Smooth muscle cell (in vitro differentiated cells): Measurements from ENCODE around the gene VWA5A. TPM values are rescaled to one million over a fixed set of nuclear protein-coding genes. Genes with fewer than 3 reads are reported as not detected.

Experiments
- DNase-seq: peaks from one replicate; lab custom pipeline; 2025; ENCODE audit not compliant: unreplicated experiment; lab: John Stamatoyannopoulos, UW
- H2AFZ ChIP-seq: fragments of 200-600 bp; sonication (generic); 2 replicates; pipeline ENCODE4 v1.6.0; 2016; ENCODE audit warnings: antibody characterized with exemption, low read depth, mild to moderate bottlenecking
- H3F3A ChIP-seq: fragments of 200-600 bp; sonication (generic); 2 replicates; pipeline ENCODE4 v1.6.0; 2017; ENCODE audit warnings: antibody characterized with exemption, low read depth
- H3K27ac ChIP-seq: fragments of 200-600 bp; sonication (generic); 2 replicates; pipeline ENCODE4 v1.5.1; 2016; ENCODE audit warnings: low read depth, mild to moderate bottlenecking
- H3K27me3 ChIP-seq: fragments of 200-600 bp; sonication (generic); 2 replicates; pipeline ENCODE4 v1.6.1; 2016; ENCODE audit warnings: low read depth, mild to moderate bottlenecking
- H3K36me3 ChIP-seq: fragments of 200-600 bp; sonication (generic); 2 replicates; pipeline ENCODE4 v1.5.1; 2016; ENCODE audit warnings: low read depth
- H3K4me1 ChIP-seq: fragments of 200-600 bp; sonication (generic); 2 replicates; pipeline ENCODE4 v1.5.1; 2016; ENCODE audit warnings: low read depth
- H3K4me2 ChIP-seq: fragments of 200-600 bp; sonication (generic); 2 replicates; pipeline ENCODE4 v1.6.0; 2016; ENCODE audit warnings: mild to moderate bottlenecking
- H3K4me3 ChIP-seq: fragments of 200-600 bp; sonication (generic); 2 replicates; pipeline ENCODE4 v1.5.1; 2016; ENCODE audit warnings: mild to moderate bottlenecking
- H3K79me2 ChIP-seq: fragments of 200-600 bp; sonication (generic); 2 replicates; pipeline ENCODE4 v1.6.0; 2016; ENCODE audit warnings: low read depth, mild to moderate bottlenecking
- H3K9ac ChIP-seq: fragments of 200-600 bp; sonication (generic); 2 replicates; pipeline ENCODE4 v1.6.0; 2016; ENCODE audit warnings: low read depth
- H3K9me3 ChIP-seq: fragments of 200-600 bp; sonication (generic); replicated peaks from 2 replicates; pipeline ENCODE4 v1.5.1; 2016; ENCODE audit warnings: low read depth
- H4K20me1 ChIP-seq: fragments of 200-600 bp; sonication (generic); 2 replicates; pipeline ENCODE4 v1.6.0; 2016; ENCODE audit warnings: low read depth
- WGBS: methylation state at CpG from one replicate; pipeline ENCODE4 v1.1.7; 2016; ENCODE audit warnings: low lambda C conversion rate; 5-methylcytosine and 5-hydroxymethylcytosine counted together
- polyA plus RNA-seq: library from polyadenylated mRNA; unstranded; fragments of >200 nt; fragmentation: Nextera tagmentation; extraction: Ambion mirVana; gene quantifications from 2 replicates; pipeline ENCODE4 v1.2.1, GENCODE V29; 2016
- total RNA-seq: library from RNA; depleted of rRNA; stranded (reverse); fragments of >200 nt; gene quantifications from 2 replicates; pipeline ENCODE4 v1.2.3, GENCODE V29; 2014
- TF ChIP-seq, protein P1 (sequence below): fragments of 200-600 bp; sonication (generic); IDR thresholded peaks from 2 replicates; pipeline ENCODE4 v1.5.1; 2017; ENCODE audit warnings: borderline replicate concordance, mild to moderate bottlenecking, antibody characterized with exemption; ENCODE audit not compliant: insufficient read depth, poor library complexity, severe bottlenecking

Gene VWA5A
- total and polyA plus RNA-seq, 2 experiments from 2014 or later = 11.5 to 12.3 TPM

DNA sequence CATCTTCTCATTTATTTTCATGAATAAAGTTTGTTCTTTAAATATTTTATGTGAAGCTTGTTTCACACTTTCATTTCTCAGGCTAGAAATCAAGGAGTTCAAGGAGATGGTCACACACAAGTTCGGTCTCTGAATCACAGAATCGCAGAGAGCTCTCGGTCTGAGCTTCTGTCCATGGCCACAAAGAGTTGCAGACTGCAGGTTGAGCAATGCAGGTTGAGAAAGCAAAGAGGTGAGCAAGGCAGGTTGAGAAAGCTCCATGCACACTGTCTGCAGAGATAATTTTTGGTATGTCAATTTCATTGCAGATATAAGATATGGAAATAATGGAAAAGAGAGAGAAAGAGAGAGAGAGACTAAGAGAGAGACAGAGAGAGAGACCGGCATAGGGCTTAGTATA is 32.9 kb upstream of the VWA5A start:
- no peaks in the 10 kb centered on the region for H4K20me1 ChIP-seq
- no peaks in the 10 kb centered on the region for H3K9me3 ChIP-seq
- no peak overlapping the region for H3K4me3 ChIP-seq
- no peak overlapping the region for H3K9ac ChIP-seq
- WGBS = 81% methylated on average over 4 of the region's 4 CpGs
- H3K27ac ChIP-seq = no peak overlapping the region
- H3K27me3 ChIP-seq = no peaks in the 10 kb centered on the region
- H3K4me2 ChIP-seq = no peak overlapping the region
- H2AFZ ChIP-seq = no peak overlapping the region
- H3K4me1 ChIP-seq = no peaks in the 10 kb centered on the region
- no peak for DNase-seq
- no peaks in the 10 kb centered on the region for H3K36me3 ChIP-seq
- H3F3A ChIP-seq = no peaks in the 10 kb centered on the region
- TF ChIP-seq, protein P1, sequence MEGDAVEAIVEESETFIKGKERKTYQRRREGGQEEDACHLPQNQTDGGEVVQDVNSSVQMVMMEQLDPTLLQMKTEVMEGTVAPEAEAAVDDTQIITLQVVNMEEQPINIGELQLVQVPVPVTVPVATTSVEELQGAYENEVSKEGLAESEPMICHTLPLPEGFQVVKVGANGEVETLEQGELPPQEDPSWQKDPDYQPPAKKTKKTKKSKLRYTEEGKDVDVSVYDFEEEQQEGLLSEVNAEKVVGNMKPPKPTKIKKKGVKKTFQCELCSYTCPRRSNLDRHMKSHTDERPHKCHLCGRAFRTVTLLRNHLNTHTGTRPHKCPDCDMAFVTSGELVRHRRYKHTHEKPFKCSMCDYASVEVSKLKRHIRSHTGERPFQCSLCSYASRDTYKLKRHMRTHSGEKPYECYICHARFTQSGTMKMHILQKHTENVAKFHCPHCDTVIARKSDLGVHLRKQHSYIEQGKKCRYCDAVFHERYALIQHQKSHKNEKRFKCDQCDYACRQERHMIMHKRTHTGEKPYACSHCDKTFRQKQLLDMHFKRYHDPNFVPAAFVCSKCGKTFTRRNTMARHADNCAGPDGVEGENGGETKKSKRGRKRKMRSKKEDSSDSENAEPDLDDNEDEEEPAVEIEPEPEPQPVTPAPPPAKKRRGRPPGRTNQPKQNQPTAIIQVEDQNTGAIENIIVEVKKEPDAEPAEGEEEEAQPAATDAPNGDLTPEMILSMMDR = no peak
- H3K79me2 ChIP-seq = no peaks in the 10 kb centered on the region

DNA sequence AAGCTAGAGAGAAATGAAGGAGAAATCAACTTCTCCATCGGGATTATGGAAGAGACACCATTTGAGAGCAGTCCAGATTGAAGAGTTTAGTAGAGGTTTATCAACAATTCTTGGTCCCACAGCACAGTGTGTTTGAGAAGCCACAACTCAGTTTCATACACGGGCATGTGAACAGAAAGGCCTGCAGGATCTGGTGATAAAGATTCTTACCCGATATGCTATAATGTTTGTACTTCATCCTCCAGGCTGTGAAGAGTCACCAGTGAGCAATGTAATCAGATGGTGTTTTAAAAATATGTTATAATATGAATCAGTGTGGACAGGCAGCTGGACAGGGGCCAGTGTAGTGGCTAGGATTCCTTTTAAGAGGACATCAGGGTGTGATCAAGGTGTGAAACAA is 29.7 kb upstream of the VWA5A start:
- no peak overlapping the region for H2AFZ ChIP-seq
- WGBS = 57% methylated on average over 3 of the region's 3 CpGs

DNA sequence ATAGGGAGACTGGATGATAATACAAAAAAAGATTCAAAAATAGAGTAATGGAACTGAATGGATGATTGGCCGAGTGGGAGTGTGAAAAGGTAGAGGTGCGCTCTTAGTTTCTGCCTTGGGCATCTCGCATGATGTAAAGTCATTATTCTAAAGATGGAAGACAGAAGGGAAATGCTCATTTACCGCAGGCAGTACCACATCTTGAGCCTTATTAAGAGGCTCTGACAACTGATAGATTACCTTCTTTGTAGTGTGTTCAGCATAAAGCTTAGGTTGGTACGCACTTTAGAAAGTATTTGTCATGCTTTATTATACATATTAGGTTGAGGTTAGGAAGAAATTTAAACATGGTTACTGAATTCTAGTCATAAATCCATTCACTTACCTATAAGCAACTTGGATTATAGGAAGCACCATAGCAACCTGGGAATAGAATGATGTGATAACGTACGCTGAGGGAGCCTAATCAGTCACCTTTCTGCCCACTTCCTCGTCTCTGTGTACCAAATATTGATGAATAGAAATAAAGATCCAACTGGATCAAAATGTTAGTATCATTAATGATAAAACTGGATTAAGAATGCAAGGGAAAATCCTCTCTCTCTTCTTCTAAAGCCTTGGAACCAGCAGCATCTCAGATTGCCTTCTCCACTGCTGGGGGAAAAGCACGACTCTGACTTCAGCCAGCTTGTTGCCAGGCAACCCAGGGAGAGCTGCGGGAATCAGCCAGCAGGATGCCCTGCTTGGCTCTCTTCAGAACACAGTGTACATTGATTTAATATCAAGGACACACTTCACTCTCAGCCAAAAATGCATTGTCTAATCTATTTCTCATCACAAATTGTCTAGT is 29.0 kb upstream of the VWA5A start:
- Histone ChIP-seq H3K79me2 (no peaks in the 10 kb centered on the region), H3K4me2 (no peak overlapping the region), H3K4me1 (no peaks in the 10 kb centered on the region), H3K9ac (no peak overlapping the region), H3K36me3 (no peaks in the 10 kb centered on the region), H3K4me3 (no peak overlapping the region), H3F3A (no peaks in the 10 kb centered on the region), H3K27ac (no peak overlapping the region), H3K27me3 (no peaks in the 10 kb centered on the region), H3K9me3 (no peaks in the 10 kb centered on the region), H4K20me1 (no peaks in the 10 kb centered on the region), H2AFZ (no peak overlapping the region)
- TF ChIP-seq, protein P1 = no peak
- 66% methylated on average over 10 of the region's 10 CpGs for WGBS
- no peak for DNase-seq

More for the DNA sequence above, 29.7 kb upstream of the VWA5A start:
- no peak for DNase-seq
- H3F3A ChIP-seq = no peaks in the 10 kb centered on the region
- no peaks in the 10 kb centered on the region for H4K20me1 ChIP-seq
- H3K4me2 ChIP-seq = no peak overlapping the region
- H3K4me1 ChIP-seq = no peaks in the 10 kb centered on the region
- H3K9ac ChIP-seq = no peak overlapping the region
- H3K4me3 ChIP-seq = no peak overlapping the region
- no peaks in the 10 kb centered on the region for H3K27me3 ChIP-seq
- H3K36me3 ChIP-seq = no peaks in the 10 kb centered on the region
- H3K79me2 ChIP-seq = no peaks in the 10 kb centered on the region
- H3K9me3 ChIP-seq = no peaks in the 10 kb centered on the region
- no peak overlapping the region for H3K27ac ChIP-seq
- TF ChIP-seq, protein P1 = no peak

DNA sequence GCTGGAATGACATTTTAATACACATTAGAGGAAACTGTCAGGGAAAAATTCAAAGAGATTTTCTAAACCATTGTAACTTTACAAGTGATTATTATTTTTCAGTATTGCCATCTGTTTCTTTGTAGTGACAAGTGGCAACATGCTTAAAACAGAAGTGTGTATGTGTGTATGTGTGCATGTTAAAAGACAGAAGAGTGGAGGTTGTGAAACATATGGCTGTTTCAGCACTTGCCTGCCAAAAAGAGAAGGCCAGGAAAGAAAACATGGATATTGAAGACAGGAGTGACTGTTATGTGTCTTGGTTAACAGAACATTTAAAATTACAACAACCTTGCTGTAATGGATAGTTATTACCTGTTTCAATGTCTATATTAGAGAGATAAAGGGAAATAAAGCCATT is 24.3 kb upstream of the VWA5A start:
- no peaks in the 10 kb centered on the region for H3K79me2 ChIP-seq
- no peak overlapping the region for H3K4me2 ChIP-seq
- no peaks in the 10 kb centered on the region for H3K4me1 ChIP-seq
- no peaks in the 10 kb centered on the region for H3K27me3 ChIP-seq
- no peaks in the 10 kb centered on the region for H3K36me3 ChIP-seq
- no peak overlapping the region for H3K27ac ChIP-seq
- no peak overlapping the region for H2AFZ ChIP-seq
- no peaks in the 10 kb centered on the region for H4K20me1 ChIP-seq
- H3K9me3 ChIP-seq = no peaks in the 10 kb centered on the region
- H3K4me3 ChIP-seq = no peak overlapping the region
- no peaks in the 10 kb centered on the region for H3F3A ChIP-seq
- TF ChIP-seq, protein P1 = no peak
- DNase-seq = no peak
- no peak overlapping the region for H3K9ac ChIP-seq
